ENCODE data around the gene BRSK2. TPM values are rescaled to one million over a fixed set of nuclear protein-coding genes. Genes with fewer than 3 reads are reported as not detected.

BRSK2 gene
- total RNA-seq, 1 donor from 2014 or later: 6.9 TPM

DNA sequence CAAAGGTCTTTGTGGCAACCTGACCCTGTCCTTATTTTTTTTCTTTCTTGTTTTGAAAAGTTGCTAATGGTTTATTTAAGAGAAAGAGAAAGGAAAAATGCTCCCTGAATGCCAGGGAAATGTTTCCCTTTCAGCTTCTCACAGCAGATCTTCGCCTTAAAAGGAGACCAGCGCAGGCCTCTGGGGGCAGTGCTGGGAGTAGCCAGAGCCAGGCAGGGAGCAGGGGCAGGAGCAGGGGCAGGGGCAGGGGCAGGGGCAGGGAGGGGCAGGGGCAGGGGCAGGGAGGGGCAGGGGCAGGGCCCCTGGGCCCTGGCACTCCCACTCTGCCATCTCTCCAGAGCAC, 91.7 kb downstream of the BRSK2 start:
- Mint-ChIP-seq H3K4me1 (ENCODE audit: low read depth) (peaks cover 28% of the 10 kb centered on the region), H3K36me3 (ENCODE audit: low read depth) (peaks cover 13% of the 10 kb centered on the region), H3K27me3 (ENCODE audit: low read depth) (no peaks in the 10 kb centered on the region), H3K4me3 (ENCODE audit: unreplicated experiment) (no peak overlapping the region), H3K27ac (ENCODE audit: unreplicated experiment) (no peak overlapping the region), H3K9me3 (ENCODE audit: low read depth) (no peaks in the 10 kb centered on the region)
- no peak for DNase-seq (ENCODE audit: low spot score)
- TF ChIP-seq, protein P1, sequence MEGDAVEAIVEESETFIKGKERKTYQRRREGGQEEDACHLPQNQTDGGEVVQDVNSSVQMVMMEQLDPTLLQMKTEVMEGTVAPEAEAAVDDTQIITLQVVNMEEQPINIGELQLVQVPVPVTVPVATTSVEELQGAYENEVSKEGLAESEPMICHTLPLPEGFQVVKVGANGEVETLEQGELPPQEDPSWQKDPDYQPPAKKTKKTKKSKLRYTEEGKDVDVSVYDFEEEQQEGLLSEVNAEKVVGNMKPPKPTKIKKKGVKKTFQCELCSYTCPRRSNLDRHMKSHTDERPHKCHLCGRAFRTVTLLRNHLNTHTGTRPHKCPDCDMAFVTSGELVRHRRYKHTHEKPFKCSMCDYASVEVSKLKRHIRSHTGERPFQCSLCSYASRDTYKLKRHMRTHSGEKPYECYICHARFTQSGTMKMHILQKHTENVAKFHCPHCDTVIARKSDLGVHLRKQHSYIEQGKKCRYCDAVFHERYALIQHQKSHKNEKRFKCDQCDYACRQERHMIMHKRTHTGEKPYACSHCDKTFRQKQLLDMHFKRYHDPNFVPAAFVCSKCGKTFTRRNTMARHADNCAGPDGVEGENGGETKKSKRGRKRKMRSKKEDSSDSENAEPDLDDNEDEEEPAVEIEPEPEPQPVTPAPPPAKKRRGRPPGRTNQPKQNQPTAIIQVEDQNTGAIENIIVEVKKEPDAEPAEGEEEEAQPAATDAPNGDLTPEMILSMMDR (IDR thresholded peaks at IDR 0.05): peak; percentile 33

DNA sequence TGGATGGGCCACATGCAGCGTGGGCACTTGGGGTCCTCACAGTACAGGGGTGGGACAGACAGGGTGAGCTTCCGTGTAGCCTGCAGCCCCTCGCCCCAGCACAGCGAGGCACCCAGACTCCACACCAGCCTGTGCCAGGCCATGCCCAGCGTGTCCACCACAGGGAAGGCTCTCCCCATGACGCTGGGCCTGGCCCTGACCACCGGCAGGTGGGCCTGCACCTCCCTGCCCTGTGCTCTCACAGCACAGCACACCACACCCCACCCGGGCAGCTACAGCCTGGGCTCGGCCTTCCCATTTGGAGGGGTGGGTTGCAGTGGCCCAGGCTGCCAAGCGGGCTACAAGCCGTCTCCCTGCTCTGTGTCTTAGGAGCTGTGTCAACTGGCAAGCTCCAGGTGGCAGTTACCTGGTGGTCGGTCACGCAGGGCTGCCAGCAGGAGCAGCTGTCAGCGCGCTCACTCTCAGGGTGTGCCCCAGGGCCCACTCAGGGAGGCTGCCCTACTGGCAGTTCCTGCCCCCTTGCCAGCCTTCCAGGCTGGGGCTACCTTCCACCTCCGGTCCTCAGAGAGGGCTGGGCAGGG, 92.2 kb downstream of the BRSK2 start:
- Mint-ChIP-seq H3K27ac (ENCODE audit: unreplicated experiment) (no peak overlapping the region), H3K4me1 (ENCODE audit: low read depth) (peaks cover 28% of the 10 kb centered on the region)
- TF ChIP-seq, protein P1 (IDR thresholded peaks at IDR 0.05): no peak

DNA sequence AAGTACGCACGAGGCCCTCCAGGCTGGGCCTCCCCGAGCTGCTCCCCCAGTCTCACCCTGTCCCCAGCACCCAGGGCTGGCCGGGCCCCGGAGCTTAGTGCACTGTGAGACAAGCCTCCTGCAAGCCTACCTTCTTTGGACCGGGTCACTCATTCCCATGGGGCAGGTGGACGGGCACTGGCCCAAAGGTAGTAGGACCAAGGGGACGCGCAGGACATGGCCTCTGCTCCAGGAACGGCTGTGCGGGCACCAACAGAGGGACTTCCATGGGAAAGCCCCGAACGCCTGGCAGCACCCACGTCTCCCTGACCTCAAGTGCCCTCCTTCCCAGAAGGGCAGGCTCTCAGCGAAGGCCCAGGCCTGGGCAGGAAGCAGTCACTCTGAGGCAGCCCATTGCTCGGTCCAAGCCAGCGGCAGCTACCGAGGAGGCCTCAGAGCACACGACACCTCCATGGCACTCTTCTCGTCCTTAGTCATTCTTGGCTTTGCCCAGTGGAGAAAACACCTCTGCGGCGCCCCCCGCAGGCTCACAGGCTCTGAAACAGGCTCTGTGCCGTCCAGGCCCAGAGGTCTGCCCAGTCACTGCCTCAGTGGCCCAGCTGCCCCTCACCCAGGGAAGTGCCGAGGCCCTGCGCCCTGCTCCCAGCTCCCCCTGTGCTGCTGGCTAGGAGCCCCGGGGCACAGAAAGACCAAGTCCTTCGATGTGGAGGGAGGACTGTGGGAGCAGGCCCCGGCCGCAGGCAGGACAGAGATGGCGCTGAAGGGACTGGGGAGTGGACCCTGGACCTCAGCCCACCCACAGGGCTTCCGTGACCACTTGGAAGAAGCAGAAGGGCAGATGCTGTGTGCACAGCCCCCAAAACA, 93.1 kb downstream of the BRSK2 start:
- TF ChIP-seq, protein P1 (IDR thresholded peaks at IDR 0.05): peak; percentile 18
- Mint-ChIP-seq H3K9me3 (ENCODE audit: low read depth) (no peaks in the 10 kb centered on the region), H3K27ac (ENCODE audit: unreplicated experiment) (no peak overlapping the region), H3K4me3 (ENCODE audit: unreplicated experiment) (no peak overlapping the region), H3K36me3 (ENCODE audit: low read depth) (peaks cover 7% of the 10 kb centered on the region), H3K4me1 (ENCODE audit: low read depth) (peaks cover 33% of the 10 kb centered on the region), H3K27me3 (ENCODE audit: low read depth) (no peaks in the 10 kb centered on the region)
- DNase-seq (ENCODE audit: low spot score): peak; percentile 93

More for the DNA sequence above, 92.2 kb downstream of the BRSK2 start:
- Mint-ChIP-seq H3K27me3 (ENCODE audit: low read depth) (no peaks in the 10 kb centered on the region), H3K9me3 (ENCODE audit: low read depth) (no peaks in the 10 kb centered on the region), H3K4me3 (ENCODE audit: unreplicated experiment) (no peak overlapping the region), H3K36me3 (ENCODE audit: low read depth) (peaks cover 11% of the 10 kb centered on the region)
- peak; percentile 85 for DNase-seq (ENCODE audit: low spot score)

DNA sequence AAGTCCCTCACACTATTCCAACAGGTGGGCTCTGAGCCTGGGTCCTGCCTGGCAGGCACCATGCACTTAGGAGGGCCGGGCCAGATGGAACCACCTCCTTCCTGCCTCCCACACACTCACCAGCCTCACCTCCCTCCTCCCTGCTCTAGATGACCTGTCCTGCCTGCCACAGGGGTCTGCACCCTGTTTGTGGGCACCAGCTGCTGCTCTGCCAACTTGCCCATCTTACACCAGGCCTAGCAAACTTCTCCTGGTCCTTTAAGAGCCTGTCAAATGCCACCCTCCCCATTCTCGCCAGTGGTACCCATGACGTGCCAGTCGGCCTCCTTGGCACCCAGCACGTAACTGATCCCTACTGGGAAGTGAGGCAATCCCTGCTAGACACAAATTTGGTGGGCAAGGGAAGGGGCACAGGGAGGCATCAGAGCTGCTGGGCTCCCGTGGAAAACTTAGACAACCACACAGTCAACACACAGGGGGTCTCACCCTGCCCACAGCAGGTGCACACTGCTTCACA, 93.8 kb downstream of the BRSK2 start:
- Mint-ChIP-seq H3K4me1 (ENCODE audit: low read depth) (peaks cover 39% of the 10 kb centered on the region), H3K27me3 (ENCODE audit: low read depth) (no peaks in the 10 kb centered on the region), H3K9me3 (ENCODE audit: low read depth) (no peaks in the 10 kb centered on the region), H3K4me3 (ENCODE audit: unreplicated experiment) (no peak overlapping the region), H3K27ac (ENCODE audit: unreplicated experiment) (no peak overlapping the region), H3K36me3 (ENCODE audit: low read depth) (peaks cover 4% of the 10 kb centered on the region)
- TF ChIP-seq, protein P1 (IDR thresholded peaks at IDR 0.05): no peak
- no peak for DNase-seq (ENCODE audit: low spot score)

DNA sequence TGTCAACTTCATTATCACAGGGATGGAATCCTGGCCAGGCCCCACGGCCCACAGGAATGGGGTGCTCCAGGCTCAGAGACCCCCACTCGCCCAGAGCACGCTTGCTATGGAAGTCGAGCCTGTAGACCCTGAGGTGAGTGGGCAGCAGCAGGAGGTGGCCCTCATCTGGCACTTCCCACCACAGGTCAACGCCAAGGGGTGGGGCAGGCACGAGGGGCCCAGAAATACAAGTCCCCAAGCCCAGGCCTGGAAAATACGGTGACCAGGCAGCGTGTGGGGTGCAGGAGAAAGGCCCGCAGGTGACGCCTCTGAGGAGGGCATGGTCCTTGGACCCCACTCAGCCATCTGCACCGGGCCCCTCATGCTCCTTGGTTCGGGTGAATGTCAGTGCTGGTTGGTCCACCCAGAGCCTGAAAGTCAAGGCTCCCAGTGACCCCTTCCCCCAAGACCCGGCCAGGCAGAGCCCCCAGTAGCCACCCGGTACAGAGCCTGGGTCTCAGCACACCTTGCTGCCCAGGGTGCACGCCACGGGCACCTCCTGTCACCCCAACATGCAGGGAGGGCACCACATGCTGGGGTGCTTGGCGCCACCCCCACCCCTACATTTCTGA, 94.4 kb downstream of the BRSK2 start:
- Mint-ChIP-seq H3K27me3 (ENCODE audit: low read depth) (no peaks in the 10 kb centered on the region), H3K9me3 (ENCODE audit: low read depth) (no peaks in the 10 kb centered on the region), H3K4me3 (ENCODE audit: unreplicated experiment) (no peak overlapping the region), H3K27ac (ENCODE audit: unreplicated experiment) (no peak overlapping the region), H3K4me1 (ENCODE audit: low read depth) (peaks cover 41% of the 10 kb centered on the region), H3K36me3 (ENCODE audit: low read depth) (peaks cover 1% of the 10 kb centered on the region)
- TF ChIP-seq, protein P1 (IDR thresholded peaks at IDR 0.05): no peak
- DNase-seq (ENCODE audit: low spot score): peak; percentile 79

All from chondrocyte (in vitro differentiated cells).